ENCODE results near the gene NCAM1. TPM values are rescaled to one million over a fixed set of nuclear protein-coding genes. Genes with fewer than 3 reads are reported as not detected.
"Not testable (repeated sequence)": the region's sequence is repeated elsewhere in the genome, so short reads cannot be mapped to it uniquely, and the experiment has no call there.

Gene NCAM1
- total RNA-seq, result 226 TPM
- long read RNA-seq, partial matches to known transcripts, result 39 of 56 reads
- long read RNA-seq, other reads (novel, unspliced or antisense), result 16 of 56 reads

- ATAC-seq (ENCODE audit: poor library complexity) (peak; percentile 73), DNase-seq (peak; percentile 90)
- intact Hi-C loops (cut with DNase I), result loop anchor here (10.0 kb wide), 2 partner anchors 126 to 154 kb away; no protein-coding TSS in a partner anchor
Measured at GRCh38 chr11:112961146-112961668, at the start of gene NCAM1. TSS of gene NCAM1 (plus strand) at chr11:112961420.

GRCh38 chr11:112922606-112923005 lies 38.6 kb upstream of the NCAM1 start:
- no peak for ATAC-seq (ENCODE audit: poor library complexity)
- DNase-seq, result no peak
- intact Hi-C loops (cut with DNase I), result no loop called here

GRCh38 chr11:112924836-112925235 lies 36.4 kb upstream of the NCAM1 start:
- intact Hi-C loops (cut with DNase I); DNase-seq; ATAC-seq (ENCODE audit: poor library complexity): not testable (repeated sequence)

GRCh38 chr11:112925516-112926310 lies 35.5 kb upstream of the NCAM1 start:
- intact Hi-C loops (cut with DNase I), result no loop called here
- DNase-seq (no peak), ATAC-seq (ENCODE audit: poor library complexity) (no peak)

GRCh38 chr11:112928136-112928535 lies 33.1 kb upstream of the NCAM1 start:
- no peak for ATAC-seq (ENCODE audit: poor library complexity)
- DNase-seq, result no peak
- intact Hi-C loops (cut with DNase I), result no loop called here

GRCh38 chr11:112929432-112929831 lies 31.8 kb upstream of the NCAM1 start:
- no peak for DNase-seq
- ATAC-seq (ENCODE audit: poor library complexity), result peak; percentile 53
- intact Hi-C loops (cut with DNase I), result no loop called here

GRCh38 chr11:112931703-112932102 lies 29.5 kb upstream of the NCAM1 start:
- DNase-seq (no peak), ATAC-seq (ENCODE audit: poor library complexity) (no peak)

GRCh38 chr11:112932593-112932992 lies 28.6 kb upstream of the NCAM1 start:
- DNase-seq (no peak), ATAC-seq (ENCODE audit: poor library complexity) (no peak)
- intact Hi-C loops (cut with DNase I), result no loop called here

More at GRCh38 chr11:112931703-112932102, 29.5 kb upstream of the NCAM1 start:
- intact Hi-C loops (cut with DNase I), result no loop called here

GRCh38 chr11:112933970-112934369 lies 27.2 kb upstream of the NCAM1 start:
- DNase-seq (no peak), ATAC-seq (ENCODE audit: poor library complexity) (no peak)
- intact Hi-C loops (cut with DNase I), result no loop called here

GRCh38 chr11:112941104-112941503 lies 20.1 kb upstream of the NCAM1 start:
- ATAC-seq (ENCODE audit: poor library complexity) (no peak), DNase-seq (no peak)
- intact Hi-C loops (cut with DNase I), result no loop called here

GRCh38 chr11:112942966-112943643 lies 18.1 kb upstream of the NCAM1 start:
- DNase-seq (no peak), ATAC-seq (ENCODE audit: poor library complexity) (peak; percentile 88)
- intact Hi-C loops (cut with DNase I), result no loop called here

- intact Hi-C loops (cut with DNase I), result no loop called here
- DNase-seq (no peak), ATAC-seq (ENCODE audit: poor library complexity) (no peak)
Measured at GRCh38 chr11:112946866-112947265, 14.4 kb upstream of the NCAM1 start.

GRCh38 chr11:112949781-112950575 lies 11.2 kb upstream of the NCAM1 start:
- ATAC-seq (ENCODE audit: poor library complexity), result peak; percentile 95
- peak; percentile 60 for DNase-seq
- intact Hi-C loops (cut with DNase I), result no loop called here

- ATAC-seq (ENCODE audit: poor library complexity) (no peak), DNase-seq (no peak)
- intact Hi-C loops (cut with DNase I), result no loop called here
Measured at GRCh38 chr11:112958670-112959069, 2.5 kb upstream of the NCAM1 start.

- ATAC-seq (ENCODE audit: poor library complexity), result peak; percentile 53
- intact Hi-C loops (cut with DNase I), result loop anchor here (10.0 kb wide), 2 partner anchors 127 to 153 kb away; no protein-coding TSS in a partner anchor
Measured at GRCh38 chr11:112961751-112962578, 745 bp downstream of the NCAM1 start.

GRCh38 chr11:112962579-112963367 lies 1.6 kb downstream of the NCAM1 start:
- ATAC-seq (ENCODE audit: poor library complexity) (peak; percentile 86), DNase-seq (peak; percentile 87)
- intact Hi-C loops (cut with DNase I), result loop anchor here (10.0 kb wide), 2 partner anchors 128 to 152 kb away; no protein-coding TSS in a partner anchor

More at GRCh38 chr11:112961751-112962578, 745 bp downstream of the NCAM1 start:
- DNase-seq, result peak; percentile 51

- DNase-seq (no peak), ATAC-seq (ENCODE audit: poor library complexity) (peak; percentile 40)
- intact Hi-C loops (cut with DNase I), result loop anchor here (10.0 kb wide), 2 partner anchors 129 to 151 kb away; no protein-coding TSS in a partner anchor
Measured at GRCh38 chr11:112963368-112963955, 2.2 kb downstream of the NCAM1 start.
